WTC11 (cell line): ENCODE measurements around the gene TRAPPC3. TPM values are rescaled to one million over a fixed set of nuclear protein-coding genes. Genes with fewer than 3 reads are reported as not detected.

ENCODE experiments used
- ATAC-seq: fragments of 200-7000 bp; cut with Tn5 transposase; 2 replicates; pipeline ENCODE4 v1.10.0; 2021; ENCODE audit warnings: mild to moderate bottlenecking, moderate library complexity
- CTCF ChIA-PET: fragments of 300-600 bp; sonication (Branson Sonifier 250); formaldehyde crosslinking; loops from one replicate; lab custom pipeline; 2021; ENCODE audit warnings: antibody characterized with exemption; lab: Charles Lee
- POLR2A ChIA-PET: fragments of 350-600 bp; sonication (Branson Sonifier 250); formaldehyde crosslinking; loops from one replicate; lab custom pipeline; 2021; ENCODE audit warnings: antibody characterized with exemption; lab: Charles Lee
- DNase-seq: peaks from one replicate; pipeline ENCODE4 v3.0.0; 2021; ENCODE audit warnings: low spot score
- H3K27ac Mint-ChIP-seq: 2 replicates; pipeline ENCODE4 v1.8.0; 2021; ENCODE audit warnings: mixed read lengths
- H3K27me3 Mint-ChIP-seq: 2 replicates; pipeline ENCODE4 v1.8.0; 2021; ENCODE audit warnings: low read depth, mild to moderate bottlenecking, moderate library complexity, mixed read lengths
- H3K36me3 Mint-ChIP-seq: 2 replicates; pipeline ENCODE4 v1.8.0; 2021; ENCODE audit warnings: mixed read lengths
- H3K4me1 Mint-ChIP-seq: 2 replicates; pipeline ENCODE4 v1.8.0; 2022; ENCODE audit warnings: mixed read lengths
- H3K4me3 Mint-ChIP-seq: 2 replicates; pipeline ENCODE4 v1.8.0; 2021; ENCODE audit warnings: mild to moderate bottlenecking, moderate library complexity, mixed read lengths
- H3K9me3 Mint-ChIP-seq: 2 replicates; pipeline ENCODE4 v1.8.0; 2021; ENCODE audit warnings: mixed read lengths
- ATF1 ChIP-seq: sonication (generic); formaldehyde crosslinking; IDR thresholded peaks from 2 replicates; pipeline ENCODE4 v1.8.1; 2023; ENCODE audit warnings: mild to moderate bottlenecking, moderate library complexity, missing genetic modification reagents
- E2F5 ChIP-seq: sonication (generic); formaldehyde crosslinking; IDR thresholded peaks from 2 replicates; pipeline ENCODE4 v1.8.1; 2022; ENCODE audit warnings: mild to moderate bottlenecking, moderate library complexity, missing genetic modification reagents
- GABPB1 ChIP-seq: sonication (generic); formaldehyde crosslinking; IDR thresholded peaks from 2 replicates; pipeline ENCODE4 v1.8.1; 2023; ENCODE audit warnings: mild to moderate bottlenecking, missing genetic modification reagents
- HMGA2 ChIP-seq: fragments of 250-450 bp; sonication (Bioruptor Pico); IDR thresholded peaks from 2 replicates; pipeline ENCODE4 v1.4.0; 2021; ENCODE audit warnings: mild to moderate bottlenecking, moderate library complexity
- KAT7 ChIP-seq: sonication (generic); formaldehyde crosslinking; IDR thresholded peaks from 2 replicates; pipeline ENCODE4 v1.8.1; 2023; ENCODE audit warnings: missing genetic modification reagents, mild to moderate bottlenecking, borderline replicate concordance
- MLX ChIP-seq: sonication (generic); formaldehyde crosslinking; IDR thresholded peaks from 2 replicates; pipeline ENCODE4 v1.8.1; 2023; ENCODE audit warnings: mild to moderate bottlenecking, missing genetic modification reagents, moderate library complexity
- NFE2L1 ChIP-seq: sonication (generic); formaldehyde crosslinking; IDR thresholded peaks from 2 replicates; pipeline ENCODE4 v1.8.1; 2023; ENCODE audit warnings: missing genetic modification reagents
- NFYB ChIP-seq: sonication (generic); formaldehyde crosslinking; conservative IDR thresholded peaks from 2 replicates; pipeline ENCODE4 v1.8.0; 2022; ENCODE audit warnings: low read depth, missing genetic modification reagents
- NR1H2 ChIP-seq: sonication (generic); formaldehyde crosslinking; IDR thresholded peaks from 2 replicates; pipeline ENCODE4 v1.9.0; 2021; ENCODE audit warnings: mild to moderate bottlenecking, moderate library complexity, missing genetic modification reagents
- TCF7 ChIP-seq: sonication (generic); formaldehyde crosslinking; IDR thresholded peaks from 2 replicates; pipeline ENCODE4 v1.8.0; 2022; ENCODE audit warnings: mild to moderate bottlenecking, low read depth, missing genetic modification reagents, moderate library complexity
- TEAD1 ChIP-seq: sonication (generic); formaldehyde crosslinking; IDR thresholded peaks from 2 replicates; pipeline ENCODE4 v1.8.0; 2022; ENCODE audit warnings: mild to moderate bottlenecking, missing genetic modification reagents
- TEAD4 ChIP-seq: sonication (generic); formaldehyde crosslinking; IDR thresholded peaks from 2 replicates; pipeline ENCODE4 v1.8.0; 2022; ENCODE audit warnings: mild to moderate bottlenecking, missing genetic modification reagents
- ZNF396 ChIP-seq: fragments of 250-450 bp; sonication (Bioruptor Pico); IDR thresholded peaks from 2 replicates; pipeline ENCODE4 v1.8.0; 2021; ENCODE audit warnings: mild to moderate bottlenecking, moderate library complexity, borderline replicate concordance
- ZNF416 ChIP-seq: fragments of 250-450 bp; sonication (Bioruptor Pico); IDR thresholded peaks from 2 replicates; pipeline ENCODE4 v1.9.0; 2021; ENCODE audit warnings: mild to moderate bottlenecking, inconsistent platforms
- ZNF532 ChIP-seq: fragments of 250-450 bp; sonication (Bioruptor Pico); IDR thresholded peaks from 2 replicates; pipeline ENCODE4 v1.9.0; 2021; ENCODE audit warnings: mild to moderate bottlenecking, borderline replicate concordance
- ZNF671 ChIP-seq: fragments of 250-450 bp; sonication (Bioruptor Pico); IDR thresholded peaks from 2 replicates; pipeline ENCODE4 v1.8.0; 2021; ENCODE audit warnings: mild to moderate bottlenecking
- total RNA-seq: library from RNA; stranded (reverse); gene quantifications from 3 replicates; pipeline ENCODE4 v1.2.3, GENCODE V29; 2021
- TF ChIP-seq, protein P1 (sequence below): sonication (generic); formaldehyde crosslinking; IDR thresholded peaks from 2 replicates; pipeline ENCODE4 v1.8.0; 2022; ENCODE audit warnings: missing genetic modification reagents
- TF ChIP-seq, protein P2 (sequence below): fragments of 250-450 bp; sonication (Bioruptor Pico); conservative IDR thresholded peaks from 2 replicates; pipeline ENCODE4 v1.9.0; 2021; ENCODE audit warnings: mild to moderate bottlenecking

TRAPPC3 gene
- total RNA-seq, 1 experiment from 2014 or later: 48.9 TPM

GRCh38 chr1:36133484-36133883, 15.8 kb downstream of the TRAPPC3 start (continued):
- TF ChIP-seq, protein P1, sequence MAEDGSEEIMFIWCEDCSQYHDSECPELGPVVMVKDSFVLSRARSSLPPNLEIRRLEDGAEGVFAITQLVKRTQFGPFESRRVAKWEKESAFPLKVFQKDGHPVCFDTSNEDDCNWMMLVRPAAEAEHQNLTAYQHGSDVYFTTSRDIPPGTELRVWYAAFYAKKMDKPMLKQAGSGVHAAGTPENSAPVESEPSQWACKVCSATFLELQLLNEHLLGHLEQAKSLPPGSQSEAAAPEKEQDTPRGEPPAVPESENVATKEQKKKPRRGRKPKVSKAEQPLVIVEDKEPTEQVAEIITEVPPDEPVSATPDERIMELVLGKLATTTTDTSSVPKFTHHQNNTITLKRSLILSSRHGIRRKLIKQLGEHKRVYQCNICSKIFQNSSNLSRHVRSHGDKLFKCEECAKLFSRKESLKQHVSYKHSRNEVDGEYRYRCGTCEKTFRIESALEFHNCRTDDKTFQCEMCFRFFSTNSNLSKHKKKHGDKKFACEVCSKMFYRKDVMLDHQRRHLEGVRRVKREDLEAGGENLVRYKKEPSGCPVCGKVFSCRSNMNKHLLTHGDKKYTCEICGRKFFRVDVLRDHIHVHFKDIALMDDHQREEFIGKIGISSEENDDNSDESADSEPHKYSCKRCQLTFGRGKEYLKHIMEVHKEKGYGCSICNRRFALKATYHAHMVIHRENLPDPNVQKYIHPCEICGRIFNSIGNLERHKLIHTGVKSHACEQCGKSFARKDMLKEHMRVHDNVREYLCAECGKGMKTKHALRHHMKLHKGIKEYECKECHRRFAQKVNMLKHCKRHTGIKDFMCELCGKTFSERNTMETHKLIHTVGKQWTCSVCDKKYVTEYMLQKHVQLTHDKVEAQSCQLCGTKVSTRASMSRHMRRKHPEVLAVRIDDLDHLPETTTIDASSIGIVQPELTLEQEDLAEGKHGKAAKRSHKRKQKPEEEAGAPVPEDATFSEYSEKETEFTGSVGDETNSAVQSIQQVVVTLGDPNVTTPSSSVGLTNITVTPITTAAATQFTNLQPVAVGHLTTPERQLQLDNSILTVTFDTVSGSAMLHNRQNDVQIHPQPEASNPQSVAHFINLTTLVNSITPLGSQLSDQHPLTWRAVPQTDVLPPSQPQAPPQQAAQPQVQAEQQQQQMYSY (CRISPR knock-in tag): no peak
- no peak for TF ChIP-seq NR1H2
- TF ChIP-seq ZNF416 (CRISPR knock-in tag): no peak
- TF ChIP-seq GABPB1 (CRISPR knock-in tag): no peak
- TF ChIP-seq TCF7 (CRISPR knock-in tag): no peak

- Mint-ChIP-seq H3K27ac (no peak overlapping the region), H3K4me3 (no peak overlapping the region)
- TF ChIP-seq TEAD4 (CRISPR knock-in tag) (no peak), MLX (no peak), ATF1 (no peak)
- TF ChIP-seq, all 79 proteins: peak for 0
- ATAC-seq: no peak
- ChIA-PET POLR2A (no interaction called here), CTCF (interaction anchor here (1.0 to 5.5 kb wide), 5 partner anchors 14 to 51 kb away, joined by 4 to 142 read pairs (median 7); partner anchors contain the start of gene TRAPPC3)
- Mint-ChIP-seq H3K4me1 (peaks cover 6% of the 10 kb centered on the region), H3K36me3 (no peaks in the 10 kb centered on the region), H3K27me3 (no peaks in the 10 kb centered on the region; the same call in 1 of the 2 replicates), H3K9me3 (no peaks in the 10 kb centered on the region)
- no peak for DNase-seq
Observed at GRCh38 chr1:36132029-36132428, 17.3 kb downstream of the TRAPPC3 start.

- POLR2A ChIA-PET: no interaction called here
- Mint-ChIP-seq H3K9me3 (no peaks in the 10 kb centered on the region), H3K4me3 (no peak overlapping the region), H3K36me3 (no peaks in the 10 kb centered on the region), H3K4me1 (peaks cover 13% of the 10 kb centered on the region), H3K27ac (no peak overlapping the region), H3K27me3 (peaks cover 21% of the 10 kb centered on the region)
- ATAC-seq (no peak), DNase-seq (no peak)
- CTCF ChIA-PET: interaction anchor here (0.7 to 2.5 kb wide), 5 partner anchors 20 to 310 kb away, joined by 4 to 14 read pairs (median 8); partner anchors contain the start of gene TRAPPC3
- no peak for TF ChIP-seq NFE2L1 (CRISPR knock-in tag)
- no peak for TF ChIP-seq E2F5 (CRISPR knock-in tag)
- TF ChIP-seq TEAD1 (CRISPR knock-in tag): no peak
- no peak for TF ChIP-seq HMGA2 (CRISPR knock-in tag)
- no peak for TF ChIP-seq ZNF671 (CRISPR knock-in tag)
- no peak for TF ChIP-seq TCF7 (CRISPR knock-in tag)
- TF ChIP-seq NFYB: no peak
Observed at GRCh38 chr1:36128905-36129206, 20.4 kb downstream of the TRAPPC3 start.

DNA sequence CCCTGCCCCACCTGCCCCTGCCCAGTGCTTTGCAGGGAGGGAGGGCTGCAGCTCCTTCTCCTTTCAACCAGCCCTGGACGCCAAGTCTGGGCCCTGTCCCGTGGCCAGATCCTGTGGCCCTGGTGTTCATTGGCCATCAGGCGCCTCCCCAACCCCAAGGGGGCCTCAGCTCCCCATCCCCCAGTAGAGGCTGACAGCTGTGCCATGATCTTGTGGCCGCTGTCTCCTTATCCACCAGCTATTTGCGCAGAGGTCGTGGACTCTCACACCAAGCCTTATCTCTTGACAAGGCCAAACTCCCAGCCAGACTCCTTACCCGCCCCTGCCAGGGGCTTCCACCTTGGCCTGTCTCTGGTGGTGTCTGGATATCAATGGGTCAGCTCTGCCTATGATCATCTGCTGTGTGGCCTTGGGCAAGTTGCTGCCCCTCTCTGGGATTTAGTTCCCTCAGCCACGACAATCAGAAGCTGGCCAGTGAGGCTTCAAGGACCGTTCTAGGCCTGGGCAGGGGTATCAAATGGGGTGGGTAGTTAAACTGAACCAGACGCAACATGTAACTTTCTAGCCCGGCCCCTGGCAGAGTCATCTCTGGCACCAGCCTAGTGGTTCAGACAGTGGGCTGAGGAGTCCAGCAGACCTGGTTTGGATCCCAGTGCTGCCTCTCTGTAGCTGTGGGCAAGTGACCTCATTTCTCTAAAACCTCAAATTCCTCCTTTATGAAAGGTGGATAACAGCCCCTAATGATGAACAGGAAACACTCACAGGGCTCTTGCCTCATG, 21.0 kb downstream of the TRAPPC3 start:
- ATAC-seq (no peak), DNase-seq (no peak)
- no peaks in the 10 kb centered on the region for H3K36me3 Mint-ChIP-seq
- ChIA-PET POLR2A (no interaction called here), CTCF (interaction anchor here (0.6 to 2.5 kb wide), 8 partner anchors 18 to 310 kb away, joined by 3 to 14 read pairs (median 4); partner anchors contain the start of gene TRAPPC3)
- no peak overlapping the region for H3K27ac Mint-ChIP-seq
- H3K4me1 Mint-ChIP-seq: peaks cover 13% of the 10 kb centered on the region
- H3K9me3 Mint-ChIP-seq: no peaks in the 10 kb centered on the region
- peaks cover 27% of the 10 kb centered on the region for H3K27me3 Mint-ChIP-seq
- no peak overlapping the region for H3K4me3 Mint-ChIP-seq
- TF ChIP-seq ZNF532 (CRISPR knock-in tag) (no peak), NR1H2 (no peak), ZNF396 (no peak), KAT7 (CRISPR knock-in tag) (no peak)
- TF ChIP-seq, protein P2, sequence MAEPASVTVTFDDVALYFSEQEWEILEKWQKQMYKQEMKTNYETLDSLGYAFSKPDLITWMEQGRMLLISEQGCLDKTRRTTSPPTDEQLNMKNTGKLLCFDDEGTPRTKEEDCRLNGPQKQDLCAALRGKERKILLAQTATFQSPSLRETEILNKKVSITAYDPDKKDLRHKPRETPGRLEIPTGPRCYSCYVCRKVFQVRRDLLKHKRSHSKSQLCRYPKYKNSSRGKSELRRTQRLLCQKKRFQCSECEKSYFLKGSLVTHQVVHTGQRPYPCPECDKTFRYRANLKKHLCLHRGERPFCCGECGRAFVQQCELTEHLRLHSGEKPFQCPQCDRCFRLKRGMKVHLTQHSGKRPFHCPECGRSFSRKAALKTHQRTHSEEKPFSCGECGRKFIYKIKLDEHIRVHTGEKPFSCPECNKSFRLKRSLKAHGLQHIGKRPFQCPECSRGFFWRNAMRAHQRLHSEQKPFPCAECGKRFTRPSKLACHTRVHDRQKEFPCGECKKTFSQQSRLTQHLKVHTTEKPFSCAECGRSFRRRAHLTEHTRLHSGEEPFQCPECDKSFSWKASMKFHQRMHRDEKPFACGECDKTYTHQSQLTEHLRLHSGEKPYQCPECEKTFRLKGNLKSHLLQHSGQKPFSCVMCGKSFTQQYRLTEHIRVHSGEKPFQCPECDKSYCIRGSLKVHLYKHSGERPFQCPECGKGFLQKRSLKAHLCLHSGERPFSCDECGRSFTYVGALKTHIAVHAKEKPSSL (CRISPR knock-in tag): no peak
